Kidney epithelial cell (primary cell): ENCODE results near the gene CUBN. TPM values are rescaled to one million over a fixed set of nuclear protein-coding genes. Genes with fewer than 3 reads are reported as not detected.

ENCODE experiments used
- DNase-seq: peaks from one replicate; pipeline ENCODE4 v3.0.0-alpha.2; 2010; ENCODE audit warnings: low read depth
- H3K27me3 ChIP-seq: 2 replicates; pipeline ENCODE4 v1.6.0; 2011; ENCODE audit warnings: low read length; ENCODE audit not compliant: control insufficient read depth, insufficient read depth
- H3K36me3 ChIP-seq: 2 replicates; pipeline ENCODE4 v1.5.1; 2011; ENCODE audit warnings: low read length; ENCODE audit not compliant: control insufficient read depth, insufficient read depth
- H3K4me3 ChIP-seq: 2 replicates; pipeline ENCODE4 v1.5.1; 2011; ENCODE audit warnings: low read depth, mild to moderate bottlenecking, control low read depth, low read length
- CTCF ChIP-seq: IDR thresholded peaks from 2 replicates; pipeline ENCODE4 v1.5.1; 2011; ENCODE audit warnings: mild to moderate bottlenecking, moderate library complexity, low read length, control low read depth, inconsistent platforms; ENCODE audit not compliant: insufficient read depth, poor library complexity, severe bottlenecking
- total RNA-seq: library from RNA; depleted of rRNA; stranded (reverse); fragments of >200 nt; gene quantifications from 2 replicates; pipeline ENCODE4 v1.2.3, GENCODE V29; 2015

The CUBN gene
- total RNA-seq, 1 donor from 2014 or later, result 1.3 TPM

- H3K27me3 ChIP-seq, result no peaks in the 10 kb centered on the region
Observed at GRCh38 chr10:17146892-17147291, 17.3 kb upstream of the CUBN start.

GRCh38 chr10:17145239-17145638 lies 15.6 kb upstream of the CUBN start:
- H3K27me3 ChIP-seq, result no peaks in the 10 kb centered on the region
- H3K36me3 ChIP-seq, result no peaks in the 10 kb centered on the region
- no peak overlapping the region for H3K4me3 ChIP-seq
- no peak for DNase-seq
- TF ChIP-seq CTCF, result no peak

More at GRCh38 chr10:17146892-17147291, 17.3 kb upstream of the CUBN start:
- no peak overlapping the region for H3K4me3 ChIP-seq
- DNase-seq, result no peak
- no peak for TF ChIP-seq CTCF
- H3K36me3 ChIP-seq, result no peaks in the 10 kb centered on the region

- TF ChIP-seq CTCF, result no peak
- DNase-seq, result no peak
- no peaks in the 10 kb centered on the region for H3K27me3 ChIP-seq
- H3K4me3 ChIP-seq, result no peak overlapping the region
- no peaks in the 10 kb centered on the region for H3K36me3 ChIP-seq
Observed at GRCh38 chr10:17144757-17145156, 15.1 kb upstream of the CUBN start.

GRCh38 chr10:17144032-17144431 lies 14.4 kb upstream of the CUBN start:
- TF ChIP-seq CTCF, result no peak

GRCh38 chr10:17143055-17143690 lies 13.6 kb upstream of the CUBN start:
- Histone ChIP-seq H3K36me3 (no peaks in the 10 kb centered on the region), H3K27me3 (no peaks in the 10 kb centered on the region), H3K4me3 (no peak overlapping the region)
- DNase-seq, result no peak
- no peak for TF ChIP-seq CTCF

More at GRCh38 chr10:17144032-17144431, 14.4 kb upstream of the CUBN start:
- no peaks in the 10 kb centered on the region for H3K27me3 ChIP-seq
- no peaks in the 10 kb centered on the region for H3K36me3 ChIP-seq
- H3K4me3 ChIP-seq, result no peak overlapping the region
- no peak for DNase-seq
